GM12875 (cell line): ENCODE data around the gene ATG9A.

Experiments used
- H3K4me3 ChIP-seq: one replicate; pipeline ENCODE4 v1.5.1; 2011; ENCODE audit warnings: low read depth, low read length, control low read depth
- CTCF ChIP-seq: IDR thresholded peaks from 2 replicates; pipeline ENCODE4 v1.5.1; 2011; ENCODE audit warnings: low read depth, mild to moderate bottlenecking, control low read depth, inconsistent platforms, low read length, moderate library complexity, borderline replicate concordance; ENCODE audit not compliant: insufficient read depth

ATG9A gene

GRCh38 chr2:219272356-219272755 lies 42.9 kb upstream of the ATG9A start:
- H3K4me3 ChIP-seq: no peak overlapping the region
- no peak for TF ChIP-seq CTCF

GRCh38 chr2:219271021-219271420 lies 41.6 kb upstream of the ATG9A start:
- H3K4me3 ChIP-seq: no peak overlapping the region
- TF ChIP-seq CTCF: no peak

- H3K4me3 ChIP-seq: no peak overlapping the region
- TF ChIP-seq CTCF: no peak
Observed at GRCh38 chr2:219270055-219270372, 40.6 kb upstream of the ATG9A start.

GRCh38 chr2:219269362-219270054 lies 40.1 kb upstream of the ATG9A start:
- no peak for TF ChIP-seq CTCF
- H3K4me3 ChIP-seq: no peak overlapping the region

GRCh38 chr2:219268294-219268693 lies 38.9 kb upstream of the ATG9A start:
- TF ChIP-seq CTCF: no peak
- no peak overlapping the region for H3K4me3 ChIP-seq

GRCh38 chr2:219266886-219267285 lies 37.5 kb upstream of the ATG9A start:
- no peak for TF ChIP-seq CTCF

GRCh38 chr2:219266232-219266631 lies 36.8 kb upstream of the ATG9A start:
- no peak overlapping the region for H3K4me3 ChIP-seq
- TF ChIP-seq CTCF: no peak

More at GRCh38 chr2:219266886-219267285, 37.5 kb upstream of the ATG9A start:
- no peak overlapping the region for H3K4me3 ChIP-seq
